GM12891 (cell line): ENCODE measurements around the gene RGS16.

ENCODE experiments used
- POLR2A ChIP-seq: IDR thresholded peaks from 2 replicates; pipeline ENCODE4 v1.6.1; 2011; ENCODE audit warnings: low read depth, low read length, control low read depth
- POLR2AphosphoS5 ChIP-seq: IDR thresholded peaks from 2 replicates; pipeline ENCODE4 v1.6.1; 2011; ENCODE audit warnings: low read depth, low read length, control low read depth
- POU2F2 ChIP-seq: IDR thresholded peaks from 2 replicates; pipeline ENCODE4 v1.6.1; 2011; ENCODE audit warnings: low read depth, mild to moderate bottlenecking, control low read depth, low read length, moderate library complexity
- SPI1 ChIP-seq: IDR thresholded peaks from 2 replicates; pipeline ENCODE4 v1.6.1; 2011; ENCODE audit warnings: low read depth, low read length, control low read depth
- TAF1 ChIP-seq: IDR thresholded peaks from 2 replicates; pipeline ENCODE4 v1.6.1; 2011; ENCODE audit warnings: low read depth, low read length, control low read depth

GRCh38 chr1:182633031-182633430 lies 28.8 kb upstream of the RGS16 start:
- no peak for TF ChIP-seq TAF1
- TF ChIP-seq POLR2A: no peak
- no peak for TF ChIP-seq POLR2AphosphoS5
- no peak for TF ChIP-seq SPI1
- no peak for TF ChIP-seq POU2F2
